ENCODE data around the gene NPLOC4.

The NPLOC4 gene

DNA sequence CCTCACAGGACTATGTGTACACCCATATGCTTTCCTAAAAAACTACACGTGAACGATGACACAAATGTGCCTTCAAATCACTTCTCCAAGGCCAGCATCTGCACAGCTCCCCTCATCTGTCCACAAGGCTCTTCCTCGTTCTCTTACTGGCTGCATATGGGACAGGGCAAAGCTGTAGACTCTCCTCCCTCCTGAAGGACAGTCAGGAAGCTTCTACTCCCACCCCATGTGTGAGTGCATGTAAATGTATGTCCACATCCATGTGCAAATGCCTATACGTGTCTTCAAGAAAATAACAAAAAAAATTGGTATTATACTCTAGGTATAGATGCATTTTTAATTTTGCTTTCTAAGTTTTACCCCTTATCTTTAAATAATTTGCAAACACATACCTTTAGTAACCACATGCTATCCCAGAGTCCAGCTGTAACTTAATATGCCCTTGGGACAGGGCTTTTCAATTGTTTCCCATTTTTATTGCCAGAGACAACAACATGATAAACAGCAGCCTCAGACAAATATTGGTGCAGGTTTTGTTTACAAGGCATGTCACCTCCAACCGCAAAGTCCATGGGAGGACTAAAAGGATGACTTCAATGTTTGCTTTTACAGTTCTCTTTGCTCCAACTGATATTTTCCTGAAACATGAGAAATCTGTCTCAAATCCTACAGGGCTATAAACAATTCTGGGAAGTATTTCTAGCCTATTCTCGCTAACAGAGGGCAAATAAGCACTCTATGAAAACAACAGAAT is 53.1 kb downstream of the NPLOC4 start:
- CTCF ChIA-PET: interaction anchor here (1.8 kb wide), 1 partner anchor 17 kb away, joined by 6 read pairs; no protein-coding TSS in a partner anchor
- POLR2A ChIA-PET: no interaction called here
- TF ChIP-seq, protein P1, sequence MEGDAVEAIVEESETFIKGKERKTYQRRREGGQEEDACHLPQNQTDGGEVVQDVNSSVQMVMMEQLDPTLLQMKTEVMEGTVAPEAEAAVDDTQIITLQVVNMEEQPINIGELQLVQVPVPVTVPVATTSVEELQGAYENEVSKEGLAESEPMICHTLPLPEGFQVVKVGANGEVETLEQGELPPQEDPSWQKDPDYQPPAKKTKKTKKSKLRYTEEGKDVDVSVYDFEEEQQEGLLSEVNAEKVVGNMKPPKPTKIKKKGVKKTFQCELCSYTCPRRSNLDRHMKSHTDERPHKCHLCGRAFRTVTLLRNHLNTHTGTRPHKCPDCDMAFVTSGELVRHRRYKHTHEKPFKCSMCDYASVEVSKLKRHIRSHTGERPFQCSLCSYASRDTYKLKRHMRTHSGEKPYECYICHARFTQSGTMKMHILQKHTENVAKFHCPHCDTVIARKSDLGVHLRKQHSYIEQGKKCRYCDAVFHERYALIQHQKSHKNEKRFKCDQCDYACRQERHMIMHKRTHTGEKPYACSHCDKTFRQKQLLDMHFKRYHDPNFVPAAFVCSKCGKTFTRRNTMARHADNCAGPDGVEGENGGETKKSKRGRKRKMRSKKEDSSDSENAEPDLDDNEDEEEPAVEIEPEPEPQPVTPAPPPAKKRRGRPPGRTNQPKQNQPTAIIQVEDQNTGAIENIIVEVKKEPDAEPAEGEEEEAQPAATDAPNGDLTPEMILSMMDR (IDR thresholded peaks at IDR 0.05; ENCODE audit: control extremely low read depth, extremely low read depth, low read depth, missing control alignments): no peak
- DNase-seq (ENCODE audit: extremely low spot score): no peak

DNA sequence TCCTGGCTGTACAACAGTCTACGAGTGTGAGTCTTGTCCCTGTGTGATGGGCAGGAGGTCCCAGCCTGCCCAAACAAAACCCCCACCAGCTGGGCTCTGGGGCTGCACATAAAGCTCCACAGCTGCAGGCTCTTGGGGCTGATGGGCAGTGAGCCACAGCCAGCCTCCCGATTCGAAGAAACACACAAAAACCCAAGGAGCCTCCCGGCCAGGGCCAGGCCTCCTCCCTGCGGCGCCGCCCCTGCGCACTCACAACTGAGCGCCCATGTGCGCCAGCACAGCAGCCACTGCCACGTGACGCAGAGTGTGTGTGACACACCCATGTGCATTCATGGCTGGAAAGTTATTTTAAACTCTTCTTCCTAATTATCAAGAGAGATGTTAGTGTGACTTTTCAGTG is 54.2 kb downstream of the NPLOC4 start:
- TF ChIP-seq, protein P1 (IDR thresholded peaks at IDR 0.05; ENCODE audit: control extremely low read depth, extremely low read depth, low read depth, missing control alignments): no peak
- DNase-seq (ENCODE audit: extremely low spot score): no peak
- CTCF ChIA-PET: interaction anchor here (1.8 kb wide), 1 partner anchor 18 kb away, joined by 6 read pairs; no protein-coding TSS in a partner anchor
- POLR2A ChIA-PET: no interaction called here

DNA sequence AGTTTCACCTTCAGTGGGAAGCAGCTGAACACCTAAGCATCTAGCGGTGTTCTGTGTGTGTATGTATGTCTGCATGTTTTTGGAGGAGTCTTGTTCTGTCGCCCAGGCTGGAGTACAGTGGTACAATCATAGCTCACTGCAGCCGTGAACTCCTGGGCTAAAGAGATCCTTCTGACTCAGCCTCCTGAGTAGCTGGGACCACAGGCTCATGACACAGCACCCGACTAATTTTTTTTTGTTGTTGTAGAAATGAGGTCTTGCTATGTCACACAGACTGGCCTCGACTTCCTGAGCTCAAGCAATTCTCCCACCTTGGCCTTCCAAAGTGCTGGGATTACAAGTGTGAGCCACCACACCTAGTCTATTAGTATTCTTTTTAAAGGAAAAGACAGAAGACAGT is 54.6 kb downstream of the NPLOC4 start:
- CTCF ChIA-PET: interaction anchor here (1.8 kb wide), 1 partner anchor 19 kb away, joined by 6 read pairs; no protein-coding TSS in a partner anchor
- POLR2A ChIA-PET: no interaction called here
- no peak for DNase-seq (ENCODE audit: extremely low spot score)
- TF ChIP-seq, protein P1 (IDR thresholded peaks at IDR 0.05; ENCODE audit: control extremely low read depth, extremely low read depth, low read depth, missing control alignments): no peak

DNA sequence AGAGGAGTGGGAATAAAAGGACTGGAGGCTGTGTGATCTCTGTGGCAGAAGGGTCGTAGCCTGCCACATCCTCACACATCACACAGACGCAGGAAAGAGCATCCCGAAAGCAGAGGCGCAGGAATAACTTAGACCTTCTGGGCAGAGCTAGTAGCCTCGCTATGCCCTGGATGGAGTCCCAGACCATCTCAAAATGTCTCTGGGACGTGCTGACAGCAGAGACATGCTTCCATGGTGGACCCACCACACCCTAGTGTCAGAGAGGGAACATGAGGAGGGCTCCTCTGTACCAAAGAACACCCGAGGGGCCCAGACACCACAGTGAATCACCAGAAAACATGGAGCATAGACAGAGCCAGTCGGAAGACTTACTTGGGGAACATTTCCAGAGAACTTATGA is 55.2 kb downstream of the NPLOC4 start:
- POLR2A ChIA-PET: no interaction called here
- DNase-seq (ENCODE audit: extremely low spot score): no peak
- CTCF ChIA-PET: no interaction called here
- TF ChIP-seq, protein P1 (IDR thresholded peaks at IDR 0.05; ENCODE audit: control extremely low read depth, extremely low read depth, low read depth, missing control alignments): no peak

DNA sequence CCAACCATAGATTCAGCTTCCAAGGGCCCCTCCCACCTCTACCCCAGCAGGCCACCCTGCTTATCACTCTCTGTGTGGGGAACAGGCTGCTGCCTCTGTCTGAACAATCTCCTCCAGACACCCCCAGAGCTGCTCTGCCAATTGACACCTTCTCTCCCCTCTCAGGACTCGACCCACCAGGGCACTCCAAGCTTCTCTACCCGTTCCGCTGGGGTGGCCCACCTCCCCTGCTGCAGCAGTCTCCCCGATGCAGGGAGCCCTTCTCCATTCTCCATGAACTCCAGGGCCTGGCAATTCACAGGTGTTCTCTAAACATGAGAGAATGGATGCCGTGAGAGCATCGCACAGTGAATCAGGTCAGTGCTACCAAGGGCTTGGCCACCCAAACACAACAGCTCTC is 56.4 kb downstream of the NPLOC4 start:
- ChIA-PET POLR2A (no interaction called here), CTCF (interaction anchor here (1.3 to 2.4 kb wide), 2 partner anchors 21 to 25 kb away, joined by 4 to 11 read pairs; no protein-coding TSS in a partner anchor)
- TF ChIP-seq, protein P1 (IDR thresholded peaks at IDR 0.05; ENCODE audit: control extremely low read depth, extremely low read depth, low read depth, missing control alignments): no peak
- no peak for DNase-seq (ENCODE audit: extremely low spot score)

DNA sequence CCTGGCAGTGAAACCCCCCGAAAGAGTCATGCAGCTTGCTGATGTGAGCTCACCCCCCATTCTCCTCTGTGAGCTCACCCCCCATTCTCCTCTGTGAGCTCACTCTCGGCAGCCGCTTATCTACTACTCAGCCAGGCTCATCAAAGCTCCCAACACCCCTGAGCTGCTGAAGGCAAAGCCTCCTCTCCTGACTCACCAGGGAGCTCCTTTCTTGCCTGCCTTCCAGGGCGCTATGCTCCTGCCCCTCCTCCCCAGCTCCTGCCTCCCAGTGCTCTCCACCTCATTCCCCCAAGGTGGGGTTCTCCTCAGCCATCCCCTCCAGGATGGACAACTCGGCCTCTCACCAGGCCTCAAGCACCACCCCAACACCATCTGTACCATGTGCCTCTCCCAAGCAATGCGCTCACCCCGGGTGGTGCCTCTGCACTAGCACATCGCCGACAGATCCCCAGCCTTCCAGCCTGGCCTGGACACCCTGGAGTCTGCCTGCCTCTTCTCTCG is 57.0 kb downstream of the NPLOC4 start:
- POLR2A ChIA-PET: no interaction called here
- DNase-seq (ENCODE audit: extremely low spot score): no peak
- TF ChIP-seq, protein P1 (IDR thresholded peaks at IDR 0.05; ENCODE audit: control extremely low read depth, extremely low read depth, low read depth, missing control alignments): no peak
- CTCF ChIA-PET: interaction anchor here (1.1 to 2.4 kb wide), 4 partner anchors 13 to 25 kb away, joined by 4 to 11 read pairs (median 4); no protein-coding TSS in a partner anchor
